Ureter (tissue), 1 donor: ENCODE data around the gene MTX2. TPM values are rescaled to one million over a fixed set of nuclear protein-coding genes. Genes with fewer than 3 reads are reported as not detected.
"Not testable (repeated sequence)": the region's sequence is repeated elsewhere in the genome, so short reads cannot be mapped to it uniquely, and the experiment has no call there.

ENCODE experiments used
- DNase-seq: peaks from one replicate; pipeline ENCODE4 v3.0.0-alpha.2; 2020; ENCODE audit warnings: low spot score
- total RNA-seq: library from RNA; stranded (reverse); gene quantifications from one replicate; pipeline ENCODE4 v1.2.4, GENCODE V29; 2023
- donor health status: DM: yes; HTN: yes; CAD: no.

The MTX2 gene
- total RNA-seq, 1 donor from 2014 or later = 28.4 TPM

GRCh38 chr2:176373155-176373554 is 103.9 kb downstream of the MTX2 start:
- DNase-seq = not testable (repeated sequence)

- DNase-seq = no peak
Observed at GRCh38 chr2:176378323-176378722, 109.1 kb downstream of the MTX2 start.

- DNase-seq = no peak
Observed at GRCh38 chr2:176380341-176380740, 111.1 kb downstream of the MTX2 start.

- no peak for DNase-seq
Observed at GRCh38 chr2:176383100-176383499, 113.9 kb downstream of the MTX2 start.

GRCh38 chr2:176383836-176384442 is 114.7 kb downstream of the MTX2 start:
- no peak for DNase-seq

GRCh38 chr2:176385219-176385759 is 116.0 kb downstream of the MTX2 start:
- DNase-seq = no peak

GRCh38 chr2:176385838-176386237 is 116.6 kb downstream of the MTX2 start:
- DNase-seq = no peak

Other genes starting within 250 kb of the MTX2 start
- gene EVX2, start 185.5 kb upstream of the MTX2 start, total RNA-seq = not detected
- gene HOXD13, start 176.7 kb upstream of the MTX2 start, total RNA-seq = not detected
- not detected for gene HOXD12, start 169.6 kb upstream of the MTX2 start, total RNA-seq
- 1.2 TPM for gene HOXD11, start 162.2 kb upstream of the MTX2 start, total RNA-seq
- gene HOXD10, start 152.7 kb upstream of the MTX2 start, total RNA-seq = 4.4 TPM
- gene HOXD9, start 146.7 kb upstream of the MTX2 start, total RNA-seq = 19.8 TPM
- gene HOXD8, start 139.7 kb upstream of the MTX2 start, total RNA-seq = 41.7 TPM
- gene HOXD4, start 117.9 kb upstream of the MTX2 start, total RNA-seq = 22.4 TPM
- gene HOXD3, start 112.1 kb upstream of the MTX2 start, total RNA-seq = 28.2 TPM
- 11.1 TPM for gene HOXD1, start 80.8 kb upstream of the MTX2 start, total RNA-seq